OCI-LY7 (cell line): ENCODE data around the gene IGBP1. TPM values are rescaled to one million over a fixed set of nuclear protein-coding genes. Genes with fewer than 3 reads are reported as not detected.
A peak's percentile ranks its signal among the peaks of the same experiment; 100 is the strongest.

Experiments
- BruUV-seq: library from RNA; stranded (reverse); fragments of 400-500 nt; replicated peaks from 2 replicates; lab custom pipeline; 2021; lab: Mats Ljungman, UMichigan
- CTCF ChIA-PET: fragments of 300-600 bp; sonication (Branson Sonifier 250); formaldehyde crosslinking; loops from one replicate; lab custom pipeline; 2022; ENCODE audit warnings: antibody characterized with exemption; ENCODE audit not compliant: unreplicated experiment; lab: Charles Lee
- POLR2A ChIA-PET: fragments of 300-600 bp; sonication (Branson Sonifier 250); formaldehyde crosslinking; loops from one replicate; lab custom pipeline; 2022; ENCODE audit warnings: antibody characterized with exemption; lab: Charles Lee
- DNase-seq: peaks from one replicate; pipeline ENCODE4 v3.0.0-alpha.2; 2015; ENCODE audit warnings: low spot score
- H2AFZ ChIP-seq: fragments of 200-600 bp; sonication (generic), shearing (Covaris generic); 2 replicates; pipeline ENCODE4 v1.6.1; 2014; ENCODE audit warnings: mild to moderate bottlenecking, antibody characterized with exemption, low read length, moderate library complexity
- H3K27ac ChIP-seq: fragments of 200-600 bp; sonication (generic); 2 replicates; pipeline ENCODE4 v1.5.1; 2014; ENCODE audit warnings: mixed run types, low read depth, mild to moderate bottlenecking, moderate library complexity, low read length, inconsistent platforms; ENCODE audit not compliant: poor library complexity, severe bottlenecking
- H3K36me3 ChIP-seq: fragments of 200-600 bp; sonication (generic); 2 replicates; pipeline ENCODE4 v1.6.1; 2014; ENCODE audit warnings: mild to moderate bottlenecking, antibody characterized with exemption, low read length, moderate library complexity, mixed read lengths; ENCODE audit not compliant: insufficient read depth
- H3K4me1 ChIP-seq: fragments of 200-600 bp; sonication (generic); 2 replicates; pipeline ENCODE4 v1.5.1; 2014; ENCODE audit warnings: mild to moderate bottlenecking, low read length; ENCODE audit not compliant: insufficient read depth, poor library complexity, severe bottlenecking
- H3K4me2 ChIP-seq: fragments of 200-600 bp; sonication (generic); 2 replicates; pipeline ENCODE4 v1.6.1; 2014; ENCODE audit warnings: mild to moderate bottlenecking, low read length
- H3K4me3 ChIP-seq: fragments of 200-600 bp; sonication (generic); 2 replicates; pipeline ENCODE4 v1.5.1; 2014; ENCODE audit warnings: mild to moderate bottlenecking, low read depth, low read length; ENCODE audit not compliant: poor library complexity, severe bottlenecking
- H3K79me2 ChIP-seq: fragments of 200-600 bp; sonication (generic); 2 replicates; pipeline ENCODE4 v1.6.1; 2016; ENCODE audit warnings: low read depth, mild to moderate bottlenecking, low read length, moderate library complexity, mixed read lengths; ENCODE audit not compliant: insufficient read depth
- H3K9me2 ChIP-seq: fragments of 200-600 bp; sonication (generic); 2 replicates; pipeline ENCODE4 v1.6.1; 2016; ENCODE audit warnings: mild to moderate bottlenecking, low read length, mixed read lengths; ENCODE audit not compliant: insufficient read depth
- H3K9me3 ChIP-seq: fragments of 200-600 bp; sonication (generic); 2 replicates; pipeline ENCODE4 v1.6.1; 2014; ENCODE audit warnings: mild to moderate bottlenecking, mixed run types, low read length, mixed read lengths
- H4K20me1 ChIP-seq: fragments of 200-600 bp; sonication (generic); 2 replicates; pipeline ENCODE4 v1.6.1; 2014; ENCODE audit warnings: mild to moderate bottlenecking, antibody characterized with exemption, low read length, moderate library complexity, mixed read lengths; ENCODE audit not compliant: insufficient read depth
- CTCF ChIP-seq: fragments of 200-600 bp; sonication (generic); conservative IDR thresholded peaks from 2 replicates; pipeline ENCODE4 v1.5.1; 2014; ENCODE audit warnings: mild to moderate bottlenecking, antibody characterized with exemption, low read length, moderate library complexity, mixed read lengths
- EZH2phosphoT487 ChIP-seq: fragments of 200-600 bp; sonication (generic); IDR thresholded peaks from 2 replicates; pipeline ENCODE4 v1.6.1; 2018; ENCODE audit warnings: low read depth, borderline replicate concordance, mild to moderate bottlenecking, mixed run types, antibody characterized with exemption, low read length, moderate library complexity, mixed read lengths
- intact Hi-C: fragments of 100-400 bp; cut with micrococcal nuclease; formaldehyde crosslinking; loops from one replicate; pipeline ENCODE4 v1.10.0; 2022; ENCODE audit not compliant: unreplicated experiment
- total RNA-seq, 2 experiments: library from RNA; depleted of rRNA in 1 of 2; stranded (reverse); fragments of >200 nt in 1 of 2; shearing (Covaris generic) in 1 of 2; gene quantifications; 2 replicates each; pipeline ENCODE4 v1.2.3, GENCODE V29; 2014 to 2022

Gene IGBP1
- total RNA-seq, 2 experiments from 2014 or later, result 47.2 to 60.5 TPM

GRCh38 chrX:70132224-70132623 lies 1.0 kb upstream of the IGBP1 start:
- Histone ChIP-seq H3K4me2 (peak overlapping the region; percentile 83), H2AFZ (peak overlapping the region; percentile 94; the same call in 1 of the 2 replicates), H3K9me3 (no peaks in the 10 kb centered on the region), H4K20me1 (no peaks in the 10 kb centered on the region; the same call in 1 of the 2 replicates), H3K79me2 (peaks cover 25% of the 10 kb centered on the region), H3K27ac (peak overlapping the region; percentile 98), H3K4me1 (peaks cover 24% of the 10 kb centered on the region), H3K9me2 (no peaks in the 10 kb centered on the region), H3K4me3 (peak overlapping the region; percentile 82), H3K36me3 (peaks cover 22% of the 10 kb centered on the region)
- POLR2A ChIA-PET, result interaction anchor here (0.6 to 1.5 kb wide), 5 partner anchors 34 to 514 kb away, joined by 3 to 6 read pairs (median 4); partner anchors contain the start of genes KIF4A and PDZD11
- no TSS peak for BruUV-seq
- TF ChIP-seq CTCF (peak; percentile 53; the same call in 1 of the 2 replicates), EZH2phosphoT487 (no peak)
- DNase-seq, result peak; percentile 35
- intact Hi-C loops, result loop anchor here (2.0 to 5.0 kb wide), 3 partner anchors 99 to 627 kb away; partner anchors contain the start of genes EDA and NALF2
- CTCF ChIA-PET, result no interaction called here

- POLR2A ChIA-PET, result interaction anchor here (0.6 to 1.5 kb wide), 10 partner anchors 10 to 1429 kb away, joined by 3 to 6 read pairs (median 3); partner anchors contain the start of genes KIF4A and PDZD11
- intact Hi-C loops, result loop anchor here (2.0 to 5.0 kb wide), 3 partner anchors 100 to 628 kb away; partner anchors contain the start of genes EDA and NALF2
- no peaks in the 10 kb centered on the region for H3K9me2 ChIP-seq
Measured at GRCh38 chrX:70132877-70133302, 357 bp upstream of the IGBP1 start.

More at GRCh38 chrX:70132877-70133302, 357 bp upstream of the IGBP1 start:
- no peaks in the 10 kb centered on the region; the same call in 1 of the 2 replicates for H4K20me1 ChIP-seq
- CTCF ChIA-PET, result interaction anchor here (1.1 to 1.4 kb wide), 2 partner anchors 158 to 629 kb away, joined by 4 read pairs; partner anchors contain the start of gene NALF2
- H3K4me1 ChIP-seq, result peaks cover 24% of the 10 kb centered on the region
- peaks cover 29% of the 10 kb centered on the region for H3K36me3 ChIP-seq
- H3K9me3 ChIP-seq, result no peaks in the 10 kb centered on the region
- BruUV-seq, result no TSS peak
- DNase-seq, result no peak
- H3K79me2 ChIP-seq, result peaks cover 25% of the 10 kb centered on the region
- H3K27ac ChIP-seq, result peak overlapping the region; percentile 98
- peak overlapping the region; percentile 94; the same call in 1 of the 2 replicates for H2AFZ ChIP-seq
- no peak for TF ChIP-seq CTCF
- TF ChIP-seq EZH2phosphoT487, result no peak
- peak overlapping the region; percentile 83 for H3K4me2 ChIP-seq
- peak overlapping the region; percentile 82 for H3K4me3 ChIP-seq
